Trophoblast cell (in vitro differentiated cells and primary cell): Measurements from ENCODE around the gene SIAH3.

ENCODE experiments used
- DNase-seq, 2 donors: peaks; one replicate each; pipeline ENCODE4 v3.0.0-alpha.2; 2016
- H2AFZ ChIP-seq: 2 replicates; pipeline ENCODE4 v1.6.1; 2013; ENCODE audit warnings: low read length, moderate library complexity, mild to moderate bottlenecking; ENCODE audit not compliant: insufficient read depth, poor library complexity
- H2AK5ac ChIP-seq: 2 replicates; pipeline ENCODE4 v1.6.1; 2013; ENCODE audit warnings: mild to moderate bottlenecking, low read length
- H2BK120ac ChIP-seq: 2 replicates; pipeline ENCODE4 v1.6.1; 2013; ENCODE audit warnings: low read length, mild to moderate bottlenecking, moderate library complexity; ENCODE audit not compliant: insufficient read depth, poor library complexity
- H2BK12ac ChIP-seq: 2 replicates; pipeline ENCODE4 v1.6.1; 2013; ENCODE audit warnings: mild to moderate bottlenecking, low read length, moderate library complexity
- H2BK5ac ChIP-seq: 2 replicates; pipeline ENCODE4 v1.6.1; 2013; ENCODE audit warnings: low read length, low read depth, moderate library complexity, mild to moderate bottlenecking; ENCODE audit not compliant: poor library complexity
- H3K14ac ChIP-seq: 2 replicates; pipeline ENCODE4 v1.6.1; 2013; ENCODE audit warnings: mild to moderate bottlenecking, low read length
- H3K18ac ChIP-seq: 2 replicates; pipeline ENCODE4 v1.6.1; 2013; ENCODE audit warnings: mild to moderate bottlenecking, low read length
- H3K23ac ChIP-seq: 2 replicates; pipeline ENCODE4 v1.6.1; 2013; ENCODE audit warnings: low read length
- H3K27ac ChIP-seq: 2 replicates; pipeline ENCODE4 v1.5.1; 2013; ENCODE audit warnings: low read depth, mild to moderate bottlenecking, inconsistent platforms, low read length, moderate library complexity
- H3K27me3 ChIP-seq: 2 replicates; pipeline ENCODE4 v1.6.1; 2013; ENCODE audit warnings: inconsistent platforms, mild to moderate bottlenecking, low read length, moderate library complexity; ENCODE audit not compliant: insufficient read depth
- H3K36me3 ChIP-seq, 2 experiments: 1 replicate in 1 of 2; 2 replicates in 1 of 2; pipeline ENCODE4 v1.6.1; 2013; ENCODE audit warnings: low read length in 2 of 2, mild to moderate bottlenecking in 2 of 2, moderate library complexity in 1 of 2; ENCODE audit not compliant: insufficient read depth in 2 of 2, control insufficient read depth in 1 of 2
- H3K4ac ChIP-seq: 2 replicates; pipeline ENCODE4 v1.6.1; 2013; ENCODE audit warnings: low read depth, mild to moderate bottlenecking, low read length, moderate library complexity
- H3K4me1 ChIP-seq, 2 experiments: 1 replicate in 1 of 2; 2 replicates in 1 of 2; pipeline ENCODE4 v1.6.1; 2013; ENCODE audit warnings: low read length in 2 of 2, mild to moderate bottlenecking in 2 of 2, moderate library complexity in 1 of 2; ENCODE audit not compliant: insufficient read depth in 2 of 2, control insufficient read depth in 1 of 2
- H3K4me2 ChIP-seq: 2 replicates; pipeline ENCODE4 v1.6.1; 2013; ENCODE audit warnings: inconsistent platforms, mild to moderate bottlenecking, low read length, moderate library complexity
- H3K4me3 ChIP-seq: 2 replicates; pipeline ENCODE4 v1.5.1; 2013; ENCODE audit warnings: mild to moderate bottlenecking, low read depth, low read length, inconsistent platforms
- H3K79me1 ChIP-seq: one replicate; pipeline ENCODE4 v1.6.1; 2013; ENCODE audit warnings: low read length
- H3K79me2 ChIP-seq: 2 replicates; pipeline ENCODE4 v1.6.1; 2013; ENCODE audit warnings: low read length, mild to moderate bottlenecking; ENCODE audit not compliant: control insufficient read depth, insufficient read depth, poor library complexity
- H3K9ac ChIP-seq: 2 replicates; pipeline ENCODE4 v1.6.1; 2013; ENCODE audit warnings: mild to moderate bottlenecking, low read length
- H3K9me3 ChIP-seq: 2 replicates; pipeline ENCODE4 v1.6.1; 2013; ENCODE audit warnings: low read depth, mild to moderate bottlenecking, control low read depth, inconsistent platforms, low read length; ENCODE audit not compliant: insufficient read depth
- H4K12ac ChIP-seq: 2 replicates; pipeline ENCODE4 v1.6.1; 2013; ENCODE audit warnings: low read depth, mild to moderate bottlenecking, low read length, moderate library complexity
- H4K8ac ChIP-seq: 2 replicates; pipeline ENCODE4 v1.6.1; 2013; ENCODE audit warnings: low read depth, mild to moderate bottlenecking, low read length, moderate library complexity
- H4K91ac ChIP-seq: one replicate; pipeline ENCODE4 v1.6.1; 2013; ENCODE audit warnings: low read depth, mild to moderate bottlenecking, low read length, moderate library complexity
- WGBS: extraction: QIAGEN DNeasy Blood & Tissue Kit; methylation state at CpG from one replicate; pipeline ENCODE4 v1.1.7; 2013; ENCODE audit warnings: missing lambda C conversion rate; ENCODE audit not compliant: insufficient read length, insufficient coverage; ENCODE audit errors: extremely low coverage; 5-methylcytosine and 5-hydroxymethylcytosine counted together

Gene SIAH3

GRCh38 chr13:45752510-45752909 lies 99.0 kb downstream of the SIAH3 start:
- no peaks in the 10 kb centered on the region for H3K79me2 ChIP-seq
- DNase-seq, result no peak
- no peaks in the 10 kb centered on the region for H3K79me1 ChIP-seq
- H3K36me3 ChIP-seq, result no peaks in the 10 kb centered on the region
- no peak overlapping the region for H3K4me2 ChIP-seq
- no peak overlapping the region for H3K4ac ChIP-seq
- peaks cover 2% of the 10 kb centered on the region for H3K9me3 ChIP-seq
- no peak overlapping the region for H3K4me3 ChIP-seq
- no peak overlapping the region for H3K9ac ChIP-seq
- H3K4me1 ChIP-seq, result no peaks in the 10 kb centered on the region
- no peak overlapping the region for H3K27ac ChIP-seq
- no peak overlapping the region for H2AK5ac ChIP-seq
- H2BK12ac ChIP-seq, result no peak overlapping the region
- no peak overlapping the region for H2BK120ac ChIP-seq
- no peak overlapping the region for H4K12ac ChIP-seq
- no peak overlapping the region for H3K18ac ChIP-seq
- no peak overlapping the region for H3K14ac ChIP-seq
- no peak overlapping the region for H4K8ac ChIP-seq
- no peaks in the 10 kb centered on the region for H3K27me3 ChIP-seq
- H2BK5ac ChIP-seq, result no peak overlapping the region
- WGBS, result no CpG with 5 or more reads among the region's 1 CpG
- no peak overlapping the region for H3K23ac ChIP-seq
- H2AFZ ChIP-seq, result no peak overlapping the region
- no peak overlapping the region for H4K91ac ChIP-seq

DNA sequence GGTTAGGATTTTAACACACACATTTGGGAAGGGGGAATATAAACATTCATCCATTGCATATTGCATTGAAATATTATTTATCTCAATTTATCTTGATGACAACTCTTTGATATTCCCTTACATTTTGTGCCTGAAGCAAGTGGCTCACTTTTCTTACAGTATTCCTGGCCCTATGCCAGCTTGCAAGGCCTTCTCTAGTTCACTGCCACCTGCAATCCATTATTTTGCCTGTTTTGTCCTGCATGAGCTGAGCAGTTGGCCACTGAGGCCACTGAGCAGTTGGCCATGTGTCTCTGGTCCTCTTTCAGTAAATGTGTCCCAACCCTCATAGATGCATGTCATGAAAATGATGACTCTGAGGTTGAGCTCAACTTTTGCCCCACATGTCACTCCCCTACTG lies 99.7 kb downstream of the SIAH3 start:
- Histone ChIP-seq H3K9me3 (peaks cover 2% of the 10 kb centered on the region), H3K14ac (no peak overlapping the region)
- DNase-seq, result no peak

DNA sequence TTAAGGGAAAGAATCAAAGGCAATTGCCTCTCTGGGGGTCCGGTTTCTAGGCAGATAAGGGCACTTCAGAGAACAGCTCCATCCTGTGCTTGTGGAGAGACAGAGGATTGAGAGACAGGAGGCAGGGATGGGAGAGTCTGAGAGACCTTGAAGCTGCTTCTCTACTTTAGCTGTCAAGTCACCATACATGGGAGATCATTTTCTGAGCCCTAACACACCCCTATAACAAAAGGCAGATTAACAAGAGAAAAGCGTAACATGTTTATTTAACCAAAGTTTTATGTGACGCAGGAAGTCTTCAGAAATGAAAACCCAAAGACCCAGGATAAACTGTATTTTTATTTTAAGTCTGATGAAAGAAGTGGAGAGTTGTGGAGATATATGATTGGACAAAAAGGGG lies 101.0 kb downstream of the SIAH3 start:
- no peak overlapping the region for H3K4me3 ChIP-seq
- H2AFZ ChIP-seq, result no peak overlapping the region
- H3K27ac ChIP-seq, result no peak overlapping the region
- H3K9ac ChIP-seq, result no peak overlapping the region
- no peaks in the 10 kb centered on the region for H3K36me3 ChIP-seq
- no peak overlapping the region for H2BK120ac ChIP-seq
- H3K4me2 ChIP-seq, result no peak overlapping the region
- no peak overlapping the region for H2AK5ac ChIP-seq
- no peaks in the 10 kb centered on the region for H3K4me1 ChIP-seq
- H3K79me2 ChIP-seq, result no peaks in the 10 kb centered on the region
- WGBS, result no CpG with 5 or more reads among the region's 3 CpGs
- H3K14ac ChIP-seq, result no peak overlapping the region
- no peak overlapping the region for H4K91ac ChIP-seq
- H3K23ac ChIP-seq, result no peak overlapping the region
- H3K18ac ChIP-seq, result no peak overlapping the region
- H3K79me1 ChIP-seq, result no peaks in the 10 kb centered on the region
- no peak overlapping the region for H2BK5ac ChIP-seq
- no peaks in the 10 kb centered on the region for H3K27me3 ChIP-seq
- H3K4ac ChIP-seq, result no peak overlapping the region
- no peak overlapping the region for H4K8ac ChIP-seq
- DNase-seq, result no peak
- H3K9me3 ChIP-seq, result peaks cover 2% of the 10 kb centered on the region
- no peak overlapping the region for H2BK12ac ChIP-seq
- no peak overlapping the region for H4K12ac ChIP-seq

More for the DNA sequence above, 99.7 kb downstream of the SIAH3 start:
- Histone ChIP-seq H3K27ac (no peak overlapping the region), H3K79me2 (no peaks in the 10 kb centered on the region), H3K18ac (no peak overlapping the region), H2BK12ac (no peak overlapping the region), H3K4ac (no peak overlapping the region), H2AK5ac (no peak overlapping the region), H3K23ac (no peak overlapping the region), H3K36me3 (no peaks in the 10 kb centered on the region), H3K27me3 (no peaks in the 10 kb centered on the region), H2BK120ac (no peak overlapping the region), H2BK5ac (no peak overlapping the region), H4K8ac (no peak overlapping the region), H4K91ac (no peak overlapping the region), H2AFZ (no peak overlapping the region), H3K4me3 (no peak overlapping the region), H3K9ac (no peak overlapping the region), H3K4me2 (no peak overlapping the region), H3K4me1 (no peaks in the 10 kb centered on the region), H3K79me1 (no peaks in the 10 kb centered on the region), H4K12ac (no peak overlapping the region)

GRCh38 chr13:45748941-45749759 lies 102.4 kb downstream of the SIAH3 start:
- no peak overlapping the region for H3K9ac ChIP-seq
- H3K9me3 ChIP-seq, result no peaks in the 10 kb centered on the region
- no peaks in the 10 kb centered on the region for H3K4me1 ChIP-seq
- no peaks in the 10 kb centered on the region for H3K27me3 ChIP-seq
- H2BK12ac ChIP-seq, result no peak overlapping the region
- no peaks in the 10 kb centered on the region for H3K79me1 ChIP-seq
- H2AFZ ChIP-seq, result no peak overlapping the region
- H2BK120ac ChIP-seq, result no peak overlapping the region
- H3K4me3 ChIP-seq, result no peak overlapping the region
- H2AK5ac ChIP-seq, result no peak overlapping the region
- no peak overlapping the region for H3K27ac ChIP-seq
- no peak overlapping the region for H3K23ac ChIP-seq
- H4K91ac ChIP-seq, result no peak overlapping the region
- H4K8ac ChIP-seq, result no peak overlapping the region
- H3K18ac ChIP-seq, result no peak overlapping the region
- H4K12ac ChIP-seq, result no peak overlapping the region
- no peaks in the 10 kb centered on the region for H3K79me2 ChIP-seq
- no peak overlapping the region for H3K4me2 ChIP-seq
- H3K14ac ChIP-seq, result no peak overlapping the region
- no peak for DNase-seq
- no CpG with 5 or more reads among the region's 13 CpGs for WGBS
- H2BK5ac ChIP-seq, result no peak overlapping the region
- H3K36me3 ChIP-seq, result no peaks in the 10 kb centered on the region
- no peak overlapping the region for H3K4ac ChIP-seq
